GM23338 (cell line): Measurements from ENCODE around the gene RHOH. TPM values are rescaled to one million over a fixed set of nuclear protein-coding genes. Genes with fewer than 3 reads are reported as not detected.

Experiments
- ATAC-seq: fragments of 200-7000 bp; cut with Tn5 transposase; 3 replicates; pipeline ENCODE4 v1.9.1; 2020
- DNase-seq: peaks from one replicate; pipeline ENCODE4 v3.0.0-alpha.2; 2015; ENCODE audit warnings: low spot score
- H2AFZ ChIP-seq: fragments of 200-600 bp; sonication (generic); 2 replicates; pipeline ENCODE4 v1.8.0; 2016; ENCODE audit warnings: antibody characterized with exemption, mild to moderate bottlenecking, moderate library complexity
- H3F3A ChIP-seq: fragments of 200-600 bp; sonication (generic); replicated peaks from 2 replicates; pipeline ENCODE4 v1.8.0; 2017; ENCODE audit warnings: antibody characterized with exemption, mixed run types, low read depth
- H3K27ac ChIP-seq: fragments of 200-600 bp; sonication (generic); 2 replicates; pipeline ENCODE4 v1.6.1; 2016; ENCODE audit warnings: low read depth
- H3K27me3 ChIP-seq: fragments of 200-600 bp; sonication (generic); 2 replicates; pipeline ENCODE4 v1.8.0; 2016; ENCODE audit warnings: mild to moderate bottlenecking, mixed run types, moderate library complexity; ENCODE audit not compliant: insufficient read depth
- H3K36me3 ChIP-seq: fragments of 200-600 bp; sonication (generic); 2 replicates; pipeline ENCODE4 v1.8.0; 2016; ENCODE audit warnings: mild to moderate bottlenecking; ENCODE audit not compliant: insufficient read depth
- H3K4me1 ChIP-seq: fragments of 200-600 bp; sonication (generic); 2 replicates; pipeline ENCODE4 v1.8.0; 2016; ENCODE audit warnings: mild to moderate bottlenecking, moderate library complexity; ENCODE audit not compliant: insufficient read depth
- H3K4me2 ChIP-seq: fragments of 200-600 bp; sonication (generic); 2 replicates; pipeline ENCODE4 v1.7.1; 2017; ENCODE audit warnings: mixed run types
- H3K4me3 ChIP-seq: fragments of 200-600 bp; sonication (generic); 2 replicates; pipeline ENCODE4 v1.6.1; 2016; ENCODE audit warnings: mixed run types
- H3K79me2 ChIP-seq: fragments of 200-600 bp; sonication (generic); replicated peaks from 2 replicates; pipeline ENCODE4 v1.8.0; 2017; ENCODE audit warnings: mild to moderate bottlenecking; ENCODE audit not compliant: insufficient read depth
- H3K9me2 ChIP-seq: fragments of 200-600 bp; sonication (generic); 2 replicates; pipeline ENCODE4 v1.8.0; 2017; ENCODE audit not compliant: insufficient read depth
- H4K20me1 ChIP-seq: fragments of 200-600 bp; sonication (generic); replicated peaks from 2 replicates; pipeline ENCODE4 v1.8.0; 2017; ENCODE audit warnings: mild to moderate bottlenecking; ENCODE audit not compliant: insufficient read depth
- H3K27ac Mint-ChIP-seq: 2 replicates; pipeline ENCODE4 v1.8.0; 2020; ENCODE audit warnings: inconsistent platforms, mild to moderate bottlenecking, moderate library complexity, mixed read lengths
- H3K27me3 Mint-ChIP-seq: 3 replicates; pipeline ENCODE4 v1.8.0; 2022; ENCODE audit warnings: low read depth, mild to moderate bottlenecking, moderate library complexity, mixed read lengths, inconsistent platforms; ENCODE audit not compliant: insufficient read depth, poor library complexity
- H3K36me3 Mint-ChIP-seq: 3 replicates; pipeline ENCODE4 v1.8.0; 2021; ENCODE audit warnings: low read depth, mild to moderate bottlenecking, inconsistent platforms, moderate library complexity, mixed read lengths
- H3K4me1 Mint-ChIP-seq: 3 replicates; pipeline ENCODE4 v1.8.0; 2020; ENCODE audit warnings: mild to moderate bottlenecking, inconsistent platforms, mixed read lengths
- H3K4me3 Mint-ChIP-seq: 3 replicates; pipeline ENCODE4 v1.8.0; 2021; ENCODE audit warnings: moderate library complexity, mild to moderate bottlenecking, inconsistent platforms, mixed read lengths
- H3K9me3 Mint-ChIP-seq: 3 replicates; pipeline ENCODE4 v1.8.0; 2020; ENCODE audit warnings: moderate library complexity, mild to moderate bottlenecking, inconsistent platforms, mixed read lengths
- CREB1 ChIP-seq: fragments of 250-450 bp; sonication (Bioruptor Pico); IDR thresholded peaks from 2 replicates; pipeline ENCODE4 v1.5.0; 2020; ENCODE audit warnings: low read depth, mild to moderate bottlenecking, moderate library complexity
- EZH2 ChIP-seq: fragments of 200-600 bp; sonication (generic); IDR thresholded peaks from one replicate; pipeline ENCODE4 v1.8.0; 2017; ENCODE audit warnings: antibody characterized with exemption, mild to moderate bottlenecking, low read depth; ENCODE audit not compliant: unreplicated experiment
- EZH2phosphoT487 ChIP-seq: fragments of 200-600 bp; sonication (generic); IDR thresholded peaks from one replicate; pipeline ENCODE4 v1.8.1; 2018; ENCODE audit warnings: antibody characterized with exemption; ENCODE audit not compliant: unreplicated experiment
- NANOG ChIP-seq: IDR thresholded peaks from 2 replicates; pipeline ENCODE4 v1.6.1; 2016; ENCODE audit warnings: antibody characterized with exemption, borderline replicate concordance
- STAT1 ChIP-seq: IDR thresholded peaks from one replicate; pipeline ENCODE4 v1.6.1; 2016; ENCODE audit warnings: antibody characterized with exemption; ENCODE audit not compliant: unreplicated experiment
- ZNF331 ChIP-seq: fragments of 250-450 bp; sonication (Bioruptor Pico); IDR thresholded peaks from 2 replicates; pipeline ENCODE4 v1.5.0; 2020; ENCODE audit warnings: low read depth, mild to moderate bottlenecking, moderate library complexity
- polyA plus RNA-seq: library from polyadenylated mRNA; unstranded; fragments of >200 nt; fragmentation: Nextera tagmentation; extraction: Ambion mirVana; gene quantifications from 2 replicates; pipeline ENCODE4 v1.2.1, GENCODE V29; 2016
- total RNA-seq: library from RNA; depleted of rRNA; stranded (reverse); fragments of >200 nt; shearing (Covaris generic); gene quantifications from 2 replicates; pipeline ENCODE4 v1.2.3, GENCODE V29; 2014
- TF ChIP-seq, protein P1 (sequence below): IDR thresholded peaks from one replicate; pipeline ENCODE4 v1.6.1; 2018; ENCODE audit warnings: antibody characterized with exemption; ENCODE audit not compliant: unreplicated experiment
- TF ChIP-seq, protein P2 (sequence below), 2 experiments: fragments of 200-600 bp in 1 of 2; sonication (generic) in 1 of 2; conservative IDR thresholded peaks; 2 replicates each; pipeline versions ENCODE4 v1.5.1 to v1.6.1; 2016 to 2017; ENCODE audit warnings: antibody characterized with exemption in 2 of 2, low read depth in 2 of 2, mild to moderate bottlenecking in 2 of 2, moderate library complexity in 1 of 2

Gene RHOH
- total and polyA plus RNA-seq, 2 experiments from 2014 or later = 2.2 to 3.7 TPM

DNA sequence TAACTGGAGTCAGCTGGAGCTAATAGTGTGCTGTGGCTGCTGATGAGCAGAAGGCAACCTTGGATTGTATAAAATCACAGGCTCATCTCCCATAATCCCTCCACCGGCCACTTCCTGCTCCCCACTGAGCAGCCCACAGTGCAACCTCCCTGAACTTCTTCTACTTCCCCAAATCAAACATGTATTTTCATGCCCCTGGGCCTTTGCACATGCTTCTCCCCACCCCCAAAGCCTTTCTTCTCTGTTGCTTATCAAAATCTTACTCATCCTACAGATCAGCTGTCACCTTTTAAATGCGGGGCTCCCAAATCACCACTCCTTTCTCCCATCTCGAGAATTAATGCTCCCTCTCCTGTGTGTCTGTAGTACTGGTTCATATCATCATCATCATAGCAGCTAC lies 35.8 kb downstream of the RHOH start:
- H3F3A ChIP-seq = no peaks in the 10 kb centered on the region
- H3K79me2 ChIP-seq = no peaks in the 10 kb centered on the region
- H3K27me3 Mint-ChIP-seq = peaks cover 8% of the 10 kb centered on the region
- TF ChIP-seq EZH2phosphoT487 (no peak), NANOG (no peak), ZNF331 (CRISPR knock-in tag) (no peak)
- H3K4me1 Mint-ChIP-seq = peaks cover 14% of the 10 kb centered on the region
- no peaks in the 10 kb centered on the region for H3K27me3 ChIP-seq
- H3K4me1 ChIP-seq = no peaks in the 10 kb centered on the region; the same call in 1 of the 2 replicates
- no peaks in the 10 kb centered on the region for H3K9me2 ChIP-seq
- H3K4me3 Mint-ChIP-seq = no peak overlapping the region
- no peak overlapping the region for H3K4me3 ChIP-seq
- H3K27ac Mint-ChIP-seq = no peak overlapping the region
- no peak overlapping the region for H3K4me2 ChIP-seq
- H3K9me3 Mint-ChIP-seq = no peaks in the 10 kb centered on the region; the same call in 2 of the 3 replicates
- no peak overlapping the region for H3K27ac ChIP-seq
- DNase-seq = no peak
- H3K36me3 Mint-ChIP-seq = no peaks in the 10 kb centered on the region
- no peaks in the 10 kb centered on the region for H4K20me1 ChIP-seq
- ATAC-seq = no peak
- no peaks in the 10 kb centered on the region for H3K36me3 ChIP-seq
- H2AFZ ChIP-seq = no peak overlapping the region

DNA sequence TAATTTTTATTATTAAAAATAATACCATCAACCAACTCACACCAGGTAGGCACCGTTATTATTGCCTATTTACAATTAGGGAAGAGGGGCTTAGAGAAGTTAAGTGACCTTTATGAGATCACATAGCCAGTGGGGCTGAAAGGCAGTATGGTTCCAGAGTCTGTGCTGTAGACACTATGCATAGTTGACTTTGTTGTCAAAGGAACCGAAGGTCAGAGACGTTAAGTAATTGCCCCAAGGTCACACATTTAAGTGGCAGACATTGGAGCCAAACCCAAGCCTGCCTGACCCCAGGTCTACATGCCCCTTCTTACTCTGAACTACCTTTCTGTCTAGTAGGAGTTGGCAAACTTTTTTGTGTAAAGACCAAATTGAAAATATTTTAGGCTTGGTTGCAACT lies 36.4 kb downstream of the RHOH start:
- H3K27me3 Mint-ChIP-seq = peaks cover 8% of the 10 kb centered on the region
- Histone ChIP-seq H3K4me2 (no peak overlapping the region), H2AFZ (no peak overlapping the region), H3K4me1 (no peaks in the 10 kb centered on the region; the same call in 1 of the 2 replicates), H3K79me2 (no peaks in the 10 kb centered on the region), H3K4me3 (no peak overlapping the region), H3F3A (no peaks in the 10 kb centered on the region), H3K9me2 (no peaks in the 10 kb centered on the region), H4K20me1 (no peaks in the 10 kb centered on the region), H3K36me3 (no peaks in the 10 kb centered on the region), H3K27ac (no peak overlapping the region), H3K27me3 (no peaks in the 10 kb centered on the region)
- peaks cover 13% of the 10 kb centered on the region for H3K4me1 Mint-ChIP-seq
- H3K36me3 Mint-ChIP-seq = no peaks in the 10 kb centered on the region; the same call in 2 of the 3 replicates
- H3K4me3 Mint-ChIP-seq = no peak overlapping the region
- DNase-seq = no peak
- ATAC-seq = no peak
- no peak for TF ChIP-seq STAT1
- no peak for TF ChIP-seq NANOG
- TF ChIP-seq EZH2 = no peak
- H3K9me3 Mint-ChIP-seq = no peaks in the 10 kb centered on the region; the same call in 2 of the 3 replicates
- no peak overlapping the region for H3K27ac Mint-ChIP-seq

DNA sequence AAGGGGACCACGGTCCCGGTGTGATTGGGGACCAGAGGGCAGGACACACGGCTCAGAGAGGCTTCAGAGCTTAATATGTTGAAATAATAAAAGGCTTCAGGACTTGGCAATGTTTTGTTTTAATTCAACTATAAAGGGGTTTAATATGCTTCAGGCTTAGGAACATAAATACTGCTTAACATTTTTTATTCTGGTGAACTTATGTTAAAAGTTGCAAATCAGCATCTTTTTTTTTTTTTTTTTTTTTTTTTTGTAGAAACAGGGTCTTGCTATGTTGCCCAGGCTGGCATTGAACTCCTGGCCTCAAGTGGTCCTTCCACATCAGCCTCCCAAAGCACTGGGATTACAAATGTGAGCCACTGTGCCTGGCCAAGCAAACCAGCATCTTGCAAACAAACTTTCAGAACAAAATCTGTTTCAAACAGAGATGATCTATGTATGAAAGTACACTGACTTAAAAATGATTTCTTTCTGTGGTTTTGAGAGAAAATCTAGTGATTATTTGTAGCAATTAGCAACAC lies 37.7 kb downstream of the RHOH start:
- H3K27me3 ChIP-seq = no peaks in the 10 kb centered on the region
- Mint-ChIP-seq H3K27me3 (peaks cover 8% of the 10 kb centered on the region), H3K4me1 (peaks cover 13% of the 10 kb centered on the region), H3K27ac (no peak overlapping the region), H3K4me3 (no peak overlapping the region), H3K9me3 (no peaks in the 10 kb centered on the region; the same call in 2 of the 3 replicates), H3K36me3 (no peaks in the 10 kb centered on the region; the same call in 2 of the 3 replicates)
- no peaks in the 10 kb centered on the region; the same call in 1 of the 2 replicates for H3K4me1 ChIP-seq
- no peak overlapping the region for H2AFZ ChIP-seq
- no peaks in the 10 kb centered on the region for H3K36me3 ChIP-seq
- H3K9me2 ChIP-seq = no peaks in the 10 kb centered on the region
- no peaks in the 10 kb centered on the region for H3K79me2 ChIP-seq
- H3K27ac ChIP-seq = no peak overlapping the region
- H3K4me2 ChIP-seq = no peak overlapping the region
- no peaks in the 10 kb centered on the region for H3F3A ChIP-seq
- H4K20me1 ChIP-seq = no peaks in the 10 kb centered on the region
- no peak overlapping the region for H3K4me3 ChIP-seq
- no peak for DNase-seq
- no peak for ATAC-seq
- TF ChIP-seq CREB1 (CRISPR knock-in tag) (no peak), EZH2 (no peak)
- TF ChIP-seq, protein P1, sequence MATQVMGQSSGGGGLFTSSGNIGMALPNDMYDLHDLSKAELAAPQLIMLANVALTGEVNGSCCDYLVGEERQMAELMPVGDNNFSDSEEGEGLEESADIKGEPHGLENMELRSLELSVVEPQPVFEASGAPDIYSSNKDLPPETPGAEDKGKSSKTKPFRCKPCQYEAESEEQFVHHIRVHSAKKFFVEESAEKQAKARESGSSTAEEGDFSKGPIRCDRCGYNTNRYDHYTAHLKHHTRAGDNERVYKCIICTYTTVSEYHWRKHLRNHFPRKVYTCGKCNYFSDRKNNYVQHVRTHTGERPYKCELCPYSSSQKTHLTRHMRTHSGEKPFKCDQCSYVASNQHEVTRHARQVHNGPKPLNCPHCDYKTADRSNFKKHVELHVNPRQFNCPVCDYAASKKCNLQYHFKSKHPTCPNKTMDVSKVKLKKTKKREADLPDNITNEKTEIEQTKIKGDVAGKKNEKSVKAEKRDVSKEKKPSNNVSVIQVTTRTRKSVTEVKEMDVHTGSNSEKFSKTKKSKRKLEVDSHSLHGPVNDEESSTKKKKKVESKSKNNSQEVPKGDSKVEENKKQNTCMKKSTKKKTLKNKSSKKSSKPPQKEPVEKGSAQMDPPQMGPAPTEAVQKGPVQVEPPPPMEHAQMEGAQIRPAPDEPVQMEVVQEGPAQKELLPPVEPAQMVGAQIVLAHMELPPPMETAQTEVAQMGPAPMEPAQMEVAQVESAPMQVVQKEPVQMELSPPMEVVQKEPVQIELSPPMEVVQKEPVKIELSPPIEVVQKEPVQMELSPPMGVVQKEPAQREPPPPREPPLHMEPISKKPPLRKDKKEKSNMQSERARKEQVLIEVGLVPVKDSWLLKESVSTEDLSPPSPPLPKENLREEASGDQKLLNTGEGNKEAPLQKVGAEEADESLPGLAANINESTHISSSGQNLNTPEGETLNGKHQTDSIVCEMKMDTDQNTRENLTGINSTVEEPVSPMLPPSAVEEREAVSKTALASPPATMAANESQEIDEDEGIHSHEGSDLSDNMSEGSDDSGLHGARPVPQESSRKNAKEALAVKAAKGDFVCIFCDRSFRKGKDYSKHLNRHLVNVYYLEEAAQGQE = no peak
- TF ChIP-seq, protein P2, sequence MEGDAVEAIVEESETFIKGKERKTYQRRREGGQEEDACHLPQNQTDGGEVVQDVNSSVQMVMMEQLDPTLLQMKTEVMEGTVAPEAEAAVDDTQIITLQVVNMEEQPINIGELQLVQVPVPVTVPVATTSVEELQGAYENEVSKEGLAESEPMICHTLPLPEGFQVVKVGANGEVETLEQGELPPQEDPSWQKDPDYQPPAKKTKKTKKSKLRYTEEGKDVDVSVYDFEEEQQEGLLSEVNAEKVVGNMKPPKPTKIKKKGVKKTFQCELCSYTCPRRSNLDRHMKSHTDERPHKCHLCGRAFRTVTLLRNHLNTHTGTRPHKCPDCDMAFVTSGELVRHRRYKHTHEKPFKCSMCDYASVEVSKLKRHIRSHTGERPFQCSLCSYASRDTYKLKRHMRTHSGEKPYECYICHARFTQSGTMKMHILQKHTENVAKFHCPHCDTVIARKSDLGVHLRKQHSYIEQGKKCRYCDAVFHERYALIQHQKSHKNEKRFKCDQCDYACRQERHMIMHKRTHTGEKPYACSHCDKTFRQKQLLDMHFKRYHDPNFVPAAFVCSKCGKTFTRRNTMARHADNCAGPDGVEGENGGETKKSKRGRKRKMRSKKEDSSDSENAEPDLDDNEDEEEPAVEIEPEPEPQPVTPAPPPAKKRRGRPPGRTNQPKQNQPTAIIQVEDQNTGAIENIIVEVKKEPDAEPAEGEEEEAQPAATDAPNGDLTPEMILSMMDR (conservative IDR thresholded peaks at IDR 0.05; ENCODE audit: low read depth in 2 of 2) = no peak
